A549 (cell line): Measurements from ENCODE around the gene CYP1A1. TPM values are rescaled to one million over a fixed set of nuclear protein-coding genes. Genes with fewer than 3 reads are reported as not detected.

Source experiments
- ATAC-seq, 2 experiments: fragments of 200-7000 bp in 1 of 2; fragments of >200 bp in 1 of 2; cut with Nextera tagmentation in 1 of 2; cut with Tn5 transposase in 1 of 2; 3 replicates each; pipeline versions ENCODE4 v1.8.0 to v1.9.1; 2018 to 2020; ENCODE audit warnings: mild to moderate bottlenecking in 1 of 2, moderate library complexity in 1 of 2
- CTCF ChIA-PET: fragments of 300-600 bp; sonication (Branson Sonifier 250); formaldehyde crosslinking; extraction: SDS; loops from one replicate; lab custom pipeline; 2021; ENCODE audit warnings: antibody characterized with exemption, inconsistent platforms; lab: Yijun Ruan, JAX
- POLR2A ChIA-PET: fragments of 350-600 bp; formaldehyde crosslinking; extraction: SDS; loops from one replicate; lab custom pipeline; 2021; ENCODE audit warnings: antibody characterized with exemption, inconsistent platforms; lab: Yijun Ruan, JAX
- DNase-seq, 2 experiments: peaks; one replicate each; pipeline versions ENCODE4 v3.0.0 to v3.0.0-alpha.2; 2011 to 2016; ENCODE audit warnings: low read depth in 1 of 2, low spot score in 1 of 2
- FAIRE-seq: peaks from 2 replicates; lab custom pipeline; 2011; peaks lifted over from hg19 to GRCh38; lab: Jason Lieb, UNC
- H3K27ac ChIP-seq, 2 experiments: fragments of >200 bp; sonication (Bioruptor Twin); formaldehyde crosslinking; 3 replicates each; pipeline ENCODE4 v1.5.1; 2016 to 2017
- H3K4me1 ChIP-seq: fragments of >200 bp; sonication (Bioruptor Twin); formaldehyde crosslinking; 3 replicates; pipeline ENCODE4 v1.6.1; 2016
- H3K4me2 ChIP-seq: fragments of >200 bp; sonication (Bioruptor Twin); formaldehyde crosslinking; 3 replicates; pipeline ENCODE4 v1.6.1; 2016
- H3K4me3 ChIP-seq: fragments of >200 bp; sonication (Bioruptor Twin); formaldehyde crosslinking; 3 replicates; pipeline ENCODE4 v1.5.1; 2016
- H3K9me3 ChIP-seq: fragments of >200 bp; sonication (Bioruptor Twin); formaldehyde crosslinking; 3 replicates; pipeline ENCODE4 v1.6.1; 2016
- EHF ChIP-seq: fragments of 250-450 bp; sonication (Bioruptor Pico); IDR thresholded peaks from 2 replicates; pipeline ENCODE4 v1.5.0; 2020; ENCODE audit warnings: mild to moderate bottlenecking
- ESRRA ChIP-seq: fragments of 150-350 bp; IDR thresholded peaks from 2 replicates; pipeline ENCODE4 v1.6.1; 2014; ENCODE audit warnings: mild to moderate bottlenecking, low read length, borderline replicate concordance
- FOXS1 ChIP-seq: fragments of 250-450 bp; sonication (Bioruptor Pico); IDR thresholded peaks from 2 replicates; pipeline ENCODE4 v1.5.0; 2020; ENCODE audit warnings: mild to moderate bottlenecking, moderate library complexity
- GATA3 ChIP-seq: IDR thresholded peaks from 2 replicates; pipeline ENCODE4 v1.6.1; 2012; ENCODE audit warnings: borderline replicate concordance
- HEYL ChIP-seq: fragments of 250-450 bp; sonication (Bioruptor Pico); IDR thresholded peaks from 2 replicates; pipeline ENCODE4 v1.8.0; 2021; ENCODE audit warnings: mild to moderate bottlenecking, moderate library complexity
- HOXB5 ChIP-seq: fragments of 250-450 bp; sonication (Bioruptor Pico); IDR thresholded peaks from 2 replicates; pipeline ENCODE4 v1.5.0; 2020; ENCODE audit warnings: mild to moderate bottlenecking, moderate library complexity
- JUN ChIP-seq, 2 experiments: fragments of >200 bp; sonication (Bioruptor Twin); formaldehyde crosslinking; IDR thresholded peaks; 2 replicates in 1 of 2; 3 replicates in 1 of 2; pipeline ENCODE4 v1.6.1; 2016 to 2017
- KDM5A ChIP-seq: fragments of 200-600 bp; sonication (generic); IDR thresholded peaks from 2 replicates; pipeline ENCODE4 v1.6.1; 2016; ENCODE audit warnings: antibody characterized with exemption, mild to moderate bottlenecking
- MAX ChIP-seq: IDR thresholded peaks from 2 replicates; pipeline ENCODE4 v1.6.1; 2012
- POLR2AphosphoS2 ChIP-seq: conservative IDR thresholded peaks from 2 replicates; pipeline ENCODE4 v1.6.1; 2012; ENCODE audit warnings: low read length, improper control_type of control experiment, inconsistent platforms
- RFX5 ChIP-seq: fragments of 450-650 bp; IDR thresholded peaks from 2 replicates; pipeline ENCODE4 v1.7.1; 2014; ENCODE audit warnings: antibody characterized with exemption, mild to moderate bottlenecking, moderate library complexity
- ZSCAN20 ChIP-seq: fragments of 250-450 bp; sonication (Bioruptor Pico); IDR thresholded peaks from 2 replicates; pipeline ENCODE4 v1.8.0; 2022; ENCODE audit warnings: mild to moderate bottlenecking, moderate library complexity
- WGBS: methylation state at CpG from one replicate; pipeline ENCODE4 v1.1.6; 2017; ENCODE audit errors: missing lambda C conversion rate; 5-methylcytosine and 5-hydroxymethylcytosine counted together
- polyA plus RNA-seq, 4 experiments: library from polyadenylated mRNA; depleted of rRNA in 3 of 4; stranded (reverse); fragments of >200 nt; fragmentation: RNase III in 1 of 4; extraction: RNeasy Plus Mini Kit Qiagen cat#74134 plus additional on column Dnase treatment in 1 of 4; gene quantifications; 2 replicates in 3 of 4; 3 replicates in 1 of 4; pipeline ENCODE4 v1.2.3, GENCODE V29; 2011 to 2017
- TF ChIP-seq, protein P1 (sequence below): fragments of 200-600 bp; sonication (generic); IDR thresholded peaks from 2 replicates; pipeline ENCODE4 v1.6.1; 2016; ENCODE audit warnings: antibody characterized with exemption, mild to moderate bottlenecking, moderate library complexity
- TF ChIP-seq, protein P2 (sequence below): fragments of 250-450 bp; sonication (Bioruptor Pico); IDR thresholded peaks from 2 replicates; pipeline ENCODE4 v1.5.0; 2020; ENCODE audit warnings: low read depth, mild to moderate bottlenecking, moderate library complexity
- TF ChIP-seq, protein P3 (sequence below): fragments of >200 bp; sonication (Bioruptor Twin); formaldehyde crosslinking; IDR thresholded peaks from 3 replicates; pipeline ENCODE4 v1.5.1; 2016

CYP1A1 gene
- polyA plus RNA-seq, 2 of the 4 experiments (the other 2 are of a cell fraction) = 0.25 to 0.50 TPM

DNA sequence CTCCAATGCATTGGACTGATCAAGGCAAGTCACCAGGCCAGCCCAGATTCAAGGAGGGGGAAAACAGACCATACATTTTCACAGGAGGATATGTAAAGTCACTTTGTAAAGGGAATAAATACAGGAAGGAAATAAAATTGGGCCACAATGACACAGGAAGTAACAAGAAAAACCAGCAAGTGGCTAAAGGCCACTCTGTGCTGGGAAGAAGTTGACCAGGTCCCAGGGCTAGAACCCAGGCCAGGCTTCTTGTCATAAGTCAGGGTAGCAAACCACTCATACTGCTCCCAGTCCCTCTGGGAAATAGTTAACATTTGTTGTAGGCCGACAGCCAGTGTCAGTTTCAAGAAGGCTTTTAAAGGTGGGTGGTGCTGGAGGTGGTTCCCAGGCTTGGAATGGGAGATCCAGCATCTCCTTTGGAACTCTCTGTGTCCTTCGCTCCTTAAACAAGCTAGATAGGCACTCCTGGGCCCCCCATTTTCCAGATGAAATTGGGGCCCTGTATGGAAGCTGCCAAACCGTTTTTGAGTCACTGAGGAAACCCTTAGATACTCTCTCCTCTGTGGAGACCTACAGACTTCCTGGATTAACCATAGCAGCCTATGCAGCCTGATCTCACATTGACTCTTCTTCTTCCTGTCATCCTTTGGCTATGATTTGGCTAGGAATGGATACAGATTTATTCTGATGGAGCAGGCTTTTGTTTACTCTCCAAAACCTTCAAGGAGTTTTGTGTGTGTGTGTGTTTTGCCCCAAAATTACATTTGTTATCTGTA lies 14.8 kb downstream of the CYP1A1 start (continued):
- TF ChIP-seq, protein P1, sequence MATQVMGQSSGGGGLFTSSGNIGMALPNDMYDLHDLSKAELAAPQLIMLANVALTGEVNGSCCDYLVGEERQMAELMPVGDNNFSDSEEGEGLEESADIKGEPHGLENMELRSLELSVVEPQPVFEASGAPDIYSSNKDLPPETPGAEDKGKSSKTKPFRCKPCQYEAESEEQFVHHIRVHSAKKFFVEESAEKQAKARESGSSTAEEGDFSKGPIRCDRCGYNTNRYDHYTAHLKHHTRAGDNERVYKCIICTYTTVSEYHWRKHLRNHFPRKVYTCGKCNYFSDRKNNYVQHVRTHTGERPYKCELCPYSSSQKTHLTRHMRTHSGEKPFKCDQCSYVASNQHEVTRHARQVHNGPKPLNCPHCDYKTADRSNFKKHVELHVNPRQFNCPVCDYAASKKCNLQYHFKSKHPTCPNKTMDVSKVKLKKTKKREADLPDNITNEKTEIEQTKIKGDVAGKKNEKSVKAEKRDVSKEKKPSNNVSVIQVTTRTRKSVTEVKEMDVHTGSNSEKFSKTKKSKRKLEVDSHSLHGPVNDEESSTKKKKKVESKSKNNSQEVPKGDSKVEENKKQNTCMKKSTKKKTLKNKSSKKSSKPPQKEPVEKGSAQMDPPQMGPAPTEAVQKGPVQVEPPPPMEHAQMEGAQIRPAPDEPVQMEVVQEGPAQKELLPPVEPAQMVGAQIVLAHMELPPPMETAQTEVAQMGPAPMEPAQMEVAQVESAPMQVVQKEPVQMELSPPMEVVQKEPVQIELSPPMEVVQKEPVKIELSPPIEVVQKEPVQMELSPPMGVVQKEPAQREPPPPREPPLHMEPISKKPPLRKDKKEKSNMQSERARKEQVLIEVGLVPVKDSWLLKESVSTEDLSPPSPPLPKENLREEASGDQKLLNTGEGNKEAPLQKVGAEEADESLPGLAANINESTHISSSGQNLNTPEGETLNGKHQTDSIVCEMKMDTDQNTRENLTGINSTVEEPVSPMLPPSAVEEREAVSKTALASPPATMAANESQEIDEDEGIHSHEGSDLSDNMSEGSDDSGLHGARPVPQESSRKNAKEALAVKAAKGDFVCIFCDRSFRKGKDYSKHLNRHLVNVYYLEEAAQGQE = no peak

DNA sequence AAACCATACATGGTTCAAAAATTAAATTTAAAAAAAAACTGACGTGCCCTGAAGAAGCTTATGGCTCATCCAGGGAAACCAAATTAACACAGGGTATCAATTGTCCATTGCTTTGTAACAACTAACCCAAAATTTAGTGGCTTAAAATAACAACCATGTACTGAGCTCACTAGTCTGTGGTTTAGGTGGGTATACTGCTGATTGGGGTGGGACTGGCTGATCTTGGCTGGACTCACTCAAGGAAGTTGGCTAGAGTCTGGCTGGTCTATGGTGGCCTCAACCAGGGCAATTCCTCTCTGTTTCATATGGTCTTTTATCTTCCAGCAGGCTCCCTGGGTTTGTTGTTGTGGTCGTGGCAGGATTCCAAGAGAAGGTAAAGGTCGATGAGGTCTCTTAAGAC lies 15.4 kb downstream of the CYP1A1 start:
- no peak overlapping the region for H3K27ac ChIP-seq
- DNase-seq (no peak), ATAC-seq (no peak), FAIRE-seq (no peak)
- no peak overlapping the region for H3K4me3 ChIP-seq
- ChIA-PET POLR2A (no interaction called here), CTCF (no interaction called here)
- TF ChIP-seq HEYL (CRISPR knock-in tag) (no peak), EHF (CRISPR knock-in tag) (no peak), KDM5A (no peak), FOXS1 (CRISPR knock-in tag) (no peak), ESRRA (no peak), JUN (IDR thresholded peaks at IDR 0.05) (no peak), GATA3 (no peak), RFX5 (no peak), ZSCAN20 (CRISPR knock-in tag) (no peak), HOXB5 (CRISPR knock-in tag) (no peak), MAX (no peak), POLR2AphosphoS2 (no peak)
- TF ChIP-seq, protein P1 = no peak
- TF ChIP-seq, protein P2, sequence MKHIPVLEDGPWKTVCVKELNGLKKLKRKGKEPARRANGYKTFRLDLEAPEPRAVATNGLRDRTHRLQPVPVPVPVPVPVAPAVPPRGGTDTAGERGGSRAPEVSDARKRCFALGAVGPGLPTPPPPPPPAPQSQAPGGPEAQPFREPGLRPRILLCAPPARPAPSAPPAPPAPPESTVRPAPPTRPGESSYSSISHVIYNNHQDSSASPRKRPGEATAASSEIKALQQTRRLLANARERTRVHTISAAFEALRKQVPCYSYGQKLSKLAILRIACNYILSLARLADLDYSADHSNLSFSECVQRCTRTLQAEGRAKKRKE (CRISPR knock-in tag) = no peak
- TF ChIP-seq, protein P3, sequence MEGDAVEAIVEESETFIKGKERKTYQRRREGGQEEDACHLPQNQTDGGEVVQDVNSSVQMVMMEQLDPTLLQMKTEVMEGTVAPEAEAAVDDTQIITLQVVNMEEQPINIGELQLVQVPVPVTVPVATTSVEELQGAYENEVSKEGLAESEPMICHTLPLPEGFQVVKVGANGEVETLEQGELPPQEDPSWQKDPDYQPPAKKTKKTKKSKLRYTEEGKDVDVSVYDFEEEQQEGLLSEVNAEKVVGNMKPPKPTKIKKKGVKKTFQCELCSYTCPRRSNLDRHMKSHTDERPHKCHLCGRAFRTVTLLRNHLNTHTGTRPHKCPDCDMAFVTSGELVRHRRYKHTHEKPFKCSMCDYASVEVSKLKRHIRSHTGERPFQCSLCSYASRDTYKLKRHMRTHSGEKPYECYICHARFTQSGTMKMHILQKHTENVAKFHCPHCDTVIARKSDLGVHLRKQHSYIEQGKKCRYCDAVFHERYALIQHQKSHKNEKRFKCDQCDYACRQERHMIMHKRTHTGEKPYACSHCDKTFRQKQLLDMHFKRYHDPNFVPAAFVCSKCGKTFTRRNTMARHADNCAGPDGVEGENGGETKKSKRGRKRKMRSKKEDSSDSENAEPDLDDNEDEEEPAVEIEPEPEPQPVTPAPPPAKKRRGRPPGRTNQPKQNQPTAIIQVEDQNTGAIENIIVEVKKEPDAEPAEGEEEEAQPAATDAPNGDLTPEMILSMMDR = no peak
- no peaks in the 10 kb centered on the region for H3K4me1 ChIP-seq
- H3K9me3 ChIP-seq = no peaks in the 10 kb centered on the region
- no peak overlapping the region for H3K4me2 ChIP-seq
- WGBS = 9% methylated on average over 2 of the region's 3 CpGs
